ES-I3 (cell line): Measurements from ENCODE around the gene AFF4.

Experiments used
- H3K36me3 ChIP-seq: 2 replicates; pipeline ENCODE4 v1.6.1; 2013; ENCODE audit warnings: mild to moderate bottlenecking, low read length, control low read depth, moderate library complexity; ENCODE audit not compliant: insufficient read depth
- H3K4me1 ChIP-seq: 2 replicates; pipeline ENCODE4 v1.6.1; 2013; ENCODE audit warnings: mild to moderate bottlenecking, control low read depth, low read length; ENCODE audit not compliant: insufficient read depth
- H3K9ac ChIP-seq: 2 replicates; pipeline ENCODE4 v1.6.1; 2013; ENCODE audit warnings: low read depth, mild to moderate bottlenecking, low read length, moderate library complexity
- H3K9me3 ChIP-seq: 2 replicates; pipeline ENCODE4 v1.6.1; 2013; ENCODE audit warnings: mild to moderate bottlenecking, low read length, moderate library complexity; ENCODE audit not compliant: control insufficient read depth, insufficient read depth

AFF4 gene

DNA sequence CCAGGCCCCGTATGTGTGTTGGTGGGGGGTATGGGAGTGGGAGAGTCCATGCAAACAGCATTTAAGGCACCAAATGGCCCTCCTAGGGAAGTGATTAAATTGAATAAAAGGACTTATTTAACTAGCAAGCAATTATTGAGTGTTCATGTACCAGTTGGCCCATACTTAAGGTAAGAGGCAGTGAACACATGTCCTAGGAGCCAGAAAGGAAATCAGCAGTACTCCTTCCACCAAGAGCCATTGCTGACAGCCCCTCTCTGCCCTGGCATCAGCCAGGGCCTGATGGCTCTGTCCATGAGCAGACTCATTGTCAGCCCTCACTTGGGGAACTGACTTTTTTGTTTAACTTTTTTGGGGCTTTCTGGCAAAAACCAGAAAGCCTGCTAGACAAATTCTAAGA lies 122.5 kb downstream of the AFF4 start:
- Histone ChIP-seq H3K9me3 (no peaks in the 10 kb centered on the region), H3K9ac (no peak overlapping the region), H3K36me3 (no peaks in the 10 kb centered on the region), H3K4me1 (no peaks in the 10 kb centered on the region; the same call in 1 of the 2 replicates)

DNA sequence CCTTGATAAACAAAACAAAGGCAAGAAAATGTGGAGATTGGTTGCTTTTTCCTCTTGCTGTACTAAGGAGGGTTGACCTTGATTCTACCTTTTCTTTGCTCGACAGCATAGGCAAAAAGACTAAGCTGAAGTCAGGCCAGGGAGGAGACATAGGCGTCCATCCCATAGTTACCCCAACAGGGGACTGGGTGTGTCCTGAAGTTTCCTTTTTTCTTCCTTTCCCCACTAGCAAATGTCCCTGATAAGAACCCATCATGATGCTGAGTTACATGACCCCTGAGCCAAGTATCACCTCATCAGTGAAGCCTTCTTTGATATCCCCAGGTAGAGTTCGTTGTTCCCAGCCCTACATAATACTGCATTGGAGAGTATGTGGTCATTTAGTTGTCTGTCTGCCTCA lies 123.1 kb downstream of the AFF4 start:
- no peaks in the 10 kb centered on the region; the same call in 1 of the 2 replicates for H3K4me1 ChIP-seq
- no peak overlapping the region for H3K9ac ChIP-seq
- no peaks in the 10 kb centered on the region for H3K36me3 ChIP-seq
- H3K9me3 ChIP-seq = no peaks in the 10 kb centered on the region

DNA sequence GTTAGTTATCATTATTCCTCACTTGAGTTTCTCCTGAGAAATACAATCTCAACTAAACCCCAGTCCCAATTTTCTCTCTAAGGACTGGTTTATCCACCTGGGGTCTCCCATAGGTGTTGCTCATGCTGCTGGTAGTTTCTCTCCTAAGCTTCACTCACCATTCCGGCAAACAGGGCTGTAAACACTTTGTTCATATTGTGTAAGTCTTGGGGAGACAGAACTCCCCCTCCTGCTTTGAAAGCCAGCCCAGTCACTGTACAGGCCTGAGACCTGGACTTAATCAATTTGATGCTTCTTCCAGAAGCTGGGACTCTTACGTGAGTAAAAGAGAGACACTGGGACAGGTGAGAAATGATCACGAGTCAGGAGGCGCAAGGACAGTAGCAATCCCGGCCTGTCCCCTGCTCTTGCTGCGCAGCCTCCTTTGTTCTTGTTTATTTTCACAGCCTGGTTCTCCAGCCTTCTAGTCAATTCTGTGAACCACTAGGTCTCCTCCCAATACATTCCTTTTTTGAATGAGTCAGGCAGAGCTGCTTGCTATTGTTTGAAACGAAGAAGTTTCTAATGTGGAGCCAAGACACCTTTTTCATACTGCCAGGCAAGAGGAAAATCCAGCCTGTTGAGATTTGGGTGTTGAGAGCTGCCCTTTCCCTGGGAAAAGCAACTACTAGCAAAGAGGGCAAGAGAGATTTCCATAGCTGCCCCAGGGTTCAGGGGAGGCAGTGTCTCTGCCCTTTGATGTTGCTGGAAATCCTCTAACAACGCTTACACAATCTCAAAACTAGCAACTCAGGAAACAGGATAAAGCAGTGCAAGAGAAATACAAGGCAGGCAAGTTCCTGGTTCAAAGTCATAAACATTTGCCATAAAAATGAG lies 123.8 kb downstream of the AFF4 start:
- no peaks in the 10 kb centered on the region for H3K36me3 ChIP-seq
- H3K9ac ChIP-seq = no peak overlapping the region
- H3K9me3 ChIP-seq = no peaks in the 10 kb centered on the region
- no peaks in the 10 kb centered on the region; the same call in 1 of the 2 replicates for H3K4me1 ChIP-seq

GRCh38 chr5:132838516-132839282 lies 124.7 kb downstream of the AFF4 start:
- no peaks in the 10 kb centered on the region for H3K9me3 ChIP-seq
- H3K4me1 ChIP-seq = no peaks in the 10 kb centered on the region; the same call in 1 of the 2 replicates
- H3K9ac ChIP-seq = no peak overlapping the region
- no peaks in the 10 kb centered on the region for H3K36me3 ChIP-seq

DNA sequence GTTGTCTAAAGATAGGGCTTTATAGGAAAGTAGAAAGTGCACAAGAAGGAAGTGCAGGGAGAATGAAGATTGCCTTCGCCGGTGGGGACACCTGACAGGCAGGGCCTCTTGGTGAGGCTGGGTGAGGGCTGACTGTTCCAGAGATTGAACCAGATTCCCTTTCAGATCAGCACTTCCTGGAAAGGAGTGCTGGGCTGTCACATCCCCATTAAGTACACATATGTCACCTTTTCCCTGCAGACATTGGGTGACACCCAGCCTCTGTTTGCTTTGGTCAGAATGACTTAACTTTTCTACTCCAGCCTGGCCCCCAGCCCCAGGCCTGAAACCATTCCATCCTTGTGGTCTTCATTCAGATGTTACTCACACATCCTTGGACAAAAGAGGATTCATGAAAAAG lies 125.6 kb downstream of the AFF4 start:
- no peak overlapping the region for H3K9ac ChIP-seq
- H3K36me3 ChIP-seq = no peaks in the 10 kb centered on the region
- H3K4me1 ChIP-seq = no peaks in the 10 kb centered on the region; the same call in 1 of the 2 replicates
- no peaks in the 10 kb centered on the region for H3K9me3 ChIP-seq

DNA sequence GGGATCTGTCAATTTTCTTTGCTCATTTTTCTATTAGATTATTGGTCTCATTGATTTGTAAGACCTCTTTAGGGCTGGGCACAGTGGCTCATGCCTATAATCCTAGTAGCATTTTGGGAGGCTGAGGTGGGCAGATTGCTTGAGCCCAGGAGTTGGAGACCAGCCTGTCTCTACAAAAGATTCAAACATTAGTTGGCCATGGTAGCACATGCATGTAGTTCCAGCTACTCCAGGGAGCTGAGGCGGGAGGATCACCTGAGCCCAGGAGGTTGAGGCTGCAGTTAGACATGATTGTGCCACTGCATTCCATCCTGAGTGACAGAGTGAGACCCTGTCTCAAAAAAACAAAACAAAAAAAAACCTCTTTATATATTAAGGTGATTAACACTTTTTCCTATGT lies 126.6 kb downstream of the AFF4 start:
- Histone ChIP-seq H3K4me1 (no peaks in the 10 kb centered on the region; the same call in 1 of the 2 replicates), H3K9me3 (no peaks in the 10 kb centered on the region), H3K36me3 (no peaks in the 10 kb centered on the region), H3K9ac (no peak overlapping the region)

GRCh38 chr5:132834057-132834456 lies 129.4 kb downstream of the AFF4 start:
- no peaks in the 10 kb centered on the region for H3K4me1 ChIP-seq
- no peaks in the 10 kb centered on the region for H3K9me3 ChIP-seq
- no peaks in the 10 kb centered on the region for H3K36me3 ChIP-seq
- H3K9ac ChIP-seq = no peak overlapping the region

DNA sequence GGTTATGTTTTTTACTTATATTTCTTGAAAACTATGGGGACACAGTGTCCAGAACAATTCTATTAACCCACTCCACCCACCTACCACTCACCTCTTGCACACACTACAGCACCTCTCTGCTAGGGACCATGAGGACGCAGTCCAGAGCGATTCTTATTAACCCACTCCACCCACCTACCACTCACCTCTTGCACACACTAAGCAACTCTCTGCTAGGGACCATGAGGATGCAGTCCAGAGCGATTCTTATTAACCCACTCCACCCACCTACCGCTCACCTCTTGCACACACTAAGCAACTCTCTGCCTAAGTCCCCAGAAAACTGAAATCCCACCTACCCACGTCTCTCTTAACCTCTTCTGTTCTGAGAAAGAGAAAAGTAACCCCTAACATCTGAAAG lies 130.8 kb downstream of the AFF4 start:
- Histone ChIP-seq H3K4me1 (no peaks in the 10 kb centered on the region), H3K36me3 (no peaks in the 10 kb centered on the region), H3K9ac (no peak overlapping the region), H3K9me3 (no peaks in the 10 kb centered on the region)

GRCh38 chr5:132831095-132831860 lies 132.2 kb downstream of the AFF4 start:
- Histone ChIP-seq H3K36me3 (no peaks in the 10 kb centered on the region), H3K9ac (peak overlapping the region; percentile 86), H3K9me3 (no peaks in the 10 kb centered on the region), H3K4me1 (peaks cover 5% of the 10 kb centered on the region; the same call in 1 of the 2 replicates)

DNA sequence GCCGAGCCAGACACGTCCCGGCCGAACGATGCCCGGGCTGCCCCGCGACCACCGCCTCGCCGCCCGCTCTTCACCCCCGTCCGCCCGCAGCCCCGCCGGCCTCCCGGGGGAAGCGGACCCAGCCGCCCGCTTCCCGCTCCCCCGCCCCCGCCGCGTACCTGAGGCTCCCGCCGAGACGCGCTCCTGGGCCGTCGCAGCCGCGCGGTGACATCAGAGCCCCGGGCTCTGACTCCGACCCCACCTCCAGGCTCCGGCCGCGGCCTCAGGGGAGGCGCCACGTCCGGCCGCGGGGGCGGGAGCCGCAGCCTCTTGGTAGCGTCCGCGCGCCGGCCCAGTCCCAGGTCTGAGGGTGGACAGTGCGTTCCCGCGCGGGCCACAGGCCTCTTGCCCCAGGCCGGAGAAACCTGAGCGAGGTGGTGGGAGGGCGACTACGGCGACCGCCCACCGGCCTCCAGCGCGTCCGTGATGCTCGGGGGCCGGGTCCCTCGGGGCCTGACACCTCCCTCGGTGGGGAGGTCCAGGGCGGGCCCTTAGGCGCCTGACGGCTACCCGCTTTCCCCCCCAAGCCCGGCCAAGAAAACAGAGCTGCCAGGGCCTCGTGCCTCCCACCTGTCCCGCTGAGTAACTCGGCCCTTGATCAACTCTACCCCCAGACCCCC lies 132.9 kb downstream of the AFF4 start, which contains the start of gene SHROOM1:
Gene SHROOM1 (minus strand): TSS at position 212 of the 659 bp plus-strand sequence. CDS start 4,507 bp downstream, outside the sequence.
- Histone ChIP-seq H3K4me1 (peaks cover 7% of the 10 kb centered on the region; the same call in 1 of the 2 replicates), H3K9me3 (no peaks in the 10 kb centered on the region), H3K9ac (peak within 1 kb of the TSS; percentile 86), H3K36me3 (no peaks in the 10 kb centered on the region)

DNA sequence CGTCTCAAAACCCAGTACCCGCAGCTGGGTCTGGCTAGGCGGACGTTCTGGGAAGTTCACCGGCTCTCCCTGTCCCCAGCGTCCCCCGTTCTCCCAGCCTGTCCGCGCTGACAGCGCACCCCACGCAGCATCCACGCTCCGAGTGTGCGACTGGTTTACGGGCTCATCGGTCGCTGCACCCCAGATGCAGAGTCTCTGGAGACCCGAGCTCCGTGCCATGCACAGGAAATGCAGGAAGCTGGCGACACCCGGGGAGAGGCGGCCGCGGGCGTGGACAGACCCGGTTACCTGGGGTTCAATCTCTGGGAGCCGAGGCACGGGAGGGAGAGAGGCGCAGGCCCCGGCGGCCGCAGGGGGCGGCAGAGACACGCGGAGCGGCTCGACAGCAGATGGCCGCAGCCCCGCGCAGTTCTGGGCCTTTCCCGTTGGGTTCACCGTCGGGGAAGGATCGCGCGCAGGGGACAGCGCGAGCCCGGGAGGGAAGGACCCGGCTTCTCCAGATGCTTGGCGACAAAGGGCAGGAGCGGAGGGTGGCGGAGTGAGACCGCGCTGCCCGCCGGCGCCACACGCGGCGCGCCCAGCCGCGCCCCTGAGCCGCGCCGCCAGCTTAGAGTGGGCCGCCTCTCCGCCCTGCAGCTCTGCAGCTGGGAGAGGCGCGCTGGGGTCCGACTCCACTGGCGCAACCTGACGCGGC lies 133.5 kb downstream of the AFF4 start:
- H3K9me3 ChIP-seq = no peaks in the 10 kb centered on the region
- H3K36me3 ChIP-seq = no peaks in the 10 kb centered on the region
- H3K9ac ChIP-seq = peak overlapping the region; percentile 86
- H3K4me1 ChIP-seq = peaks cover 9% of the 10 kb centered on the region; the same call in 1 of the 2 replicates

DNA sequence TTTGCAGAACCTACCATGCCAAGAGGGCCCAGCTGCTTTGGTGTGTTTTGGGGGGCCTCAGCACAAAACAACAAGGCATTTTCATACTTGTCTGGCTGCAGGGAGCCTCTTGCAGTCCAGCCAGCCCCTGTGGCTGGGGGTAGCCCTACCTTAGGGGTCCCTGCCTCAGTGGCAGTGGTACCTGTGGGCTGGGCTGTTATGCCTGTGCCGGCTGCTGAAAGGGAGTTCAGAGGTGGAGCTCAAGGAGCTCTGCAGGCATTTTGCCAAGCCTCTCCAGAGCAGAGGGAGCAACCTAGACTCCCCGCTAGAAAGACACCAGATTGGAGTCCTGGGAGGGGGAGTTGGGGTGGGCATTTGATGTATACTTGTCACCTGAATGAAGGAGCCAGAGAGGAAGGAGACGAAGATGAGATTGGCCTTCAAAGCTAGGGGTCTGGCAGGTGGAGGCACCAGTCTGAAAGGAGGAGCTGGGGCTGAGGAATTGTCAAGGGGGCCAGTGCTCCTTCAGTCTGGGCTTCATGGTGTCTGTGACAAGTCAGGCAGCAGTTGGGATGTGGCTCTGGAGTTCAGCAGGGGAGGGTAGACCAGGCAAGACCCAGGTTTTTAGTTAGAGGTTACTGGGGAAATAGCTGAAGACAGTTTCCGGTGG lies 134.5 kb downstream of the AFF4 start:
- peaks cover 13% of the 10 kb centered on the region; the same call in 1 of the 2 replicates for H3K4me1 ChIP-seq
- H3K9ac ChIP-seq = no peak overlapping the region
- H3K9me3 ChIP-seq = no peaks in the 10 kb centered on the region
- H3K36me3 ChIP-seq = no peaks in the 10 kb centered on the region
